Measurements from ENCODE around the gene CEP89. TPM values are rescaled to one million over a fixed set of nuclear protein-coding genes. Genes with fewer than 3 reads are reported as not detected.

The CEP89 gene
- total RNA-seq, 1 donor from 2014 or later, result 34.3 TPM

- no peak overlapping the region for H3K27ac Mint-ChIP-seq (ENCODE audit: unreplicated experiment)
Observed at GRCh38 chr19:32908641-32909190, 63.0 kb downstream of the CEP89 start.

GRCh38 chr19:32902448-32902847, 69.3 kb downstream of the CEP89 start:
- peaks cover 4% of the 10 kb centered on the region for H3K4me1 Mint-ChIP-seq (ENCODE audit: unreplicated experiment)
- H3K36me3 Mint-ChIP-seq (ENCODE audit: low read depth, unreplicated experiment), result peaks cover 7% of the 10 kb centered on the region
- no peak for TF ChIP-seq CTCF (IDR thresholded peaks at IDR 0.05; ENCODE audit: unreplicated experiment)
- DNase-seq (ENCODE audit: low spot score), result no peak
- H3K4me3 Mint-ChIP-seq (ENCODE audit: unreplicated experiment), result no peak overlapping the region
- H3K27ac Mint-ChIP-seq (ENCODE audit: unreplicated experiment), result no peak overlapping the region
- H3K9me3 Mint-ChIP-seq (ENCODE audit: unreplicated experiment), result no peaks in the 10 kb centered on the region
- H3K27me3 Mint-ChIP-seq (ENCODE audit: unreplicated experiment), result no peaks in the 10 kb centered on the region

More at GRCh38 chr19:32908641-32909190, 63.0 kb downstream of the CEP89 start:
- Mint-ChIP-seq H3K9me3 (ENCODE audit: unreplicated experiment) (no peaks in the 10 kb centered on the region), H3K27me3 (ENCODE audit: unreplicated experiment) (no peaks in the 10 kb centered on the region), H3K4me3 (ENCODE audit: unreplicated experiment) (no peak overlapping the region), H3K36me3 (ENCODE audit: low read depth, unreplicated experiment) (peaks cover 20% of the 10 kb centered on the region), H3K4me1 (ENCODE audit: unreplicated experiment) (no peaks in the 10 kb centered on the region)
- TF ChIP-seq CTCF (IDR thresholded peaks at IDR 0.05; ENCODE audit: unreplicated experiment), result no peak
- DNase-seq (ENCODE audit: low spot score), result no peak

GRCh38 chr19:32901504-32902161, 70.1 kb downstream of the CEP89 start:
- peaks cover 7% of the 10 kb centered on the region for H3K36me3 Mint-ChIP-seq (ENCODE audit: low read depth, unreplicated experiment)
- DNase-seq (ENCODE audit: low spot score), result no peak
- no peak overlapping the region for H3K27ac Mint-ChIP-seq (ENCODE audit: unreplicated experiment)
- TF ChIP-seq CTCF (IDR thresholded peaks at IDR 0.05; ENCODE audit: unreplicated experiment), result no peak
- H3K27me3 Mint-ChIP-seq (ENCODE audit: unreplicated experiment), result no peaks in the 10 kb centered on the region
- peaks cover 4% of the 10 kb centered on the region for H3K4me1 Mint-ChIP-seq (ENCODE audit: unreplicated experiment)
- no peaks in the 10 kb centered on the region for H3K9me3 Mint-ChIP-seq (ENCODE audit: unreplicated experiment)
- no peak overlapping the region for H3K4me3 Mint-ChIP-seq (ENCODE audit: unreplicated experiment)

GRCh38 chr19:32896516-32897214, 75.1 kb downstream of the CEP89 start:
- Mint-ChIP-seq H3K27me3 (ENCODE audit: unreplicated experiment) (no peaks in the 10 kb centered on the region), H3K9me3 (ENCODE audit: unreplicated experiment) (no peaks in the 10 kb centered on the region), H3K4me3 (ENCODE audit: unreplicated experiment) (no peak overlapping the region), H3K4me1 (ENCODE audit: unreplicated experiment) (no peaks in the 10 kb centered on the region), H3K27ac (ENCODE audit: unreplicated experiment) (no peak overlapping the region), H3K36me3 (ENCODE audit: low read depth, unreplicated experiment) (peaks cover 16% of the 10 kb centered on the region)
- no peak for TF ChIP-seq CTCF (IDR thresholded peaks at IDR 0.05; ENCODE audit: unreplicated experiment)
- DNase-seq (ENCODE audit: low spot score), result no peak

GRCh38 chr19:32895384-32895783, 76.4 kb downstream of the CEP89 start:
- H3K4me1 Mint-ChIP-seq (ENCODE audit: unreplicated experiment), result no peaks in the 10 kb centered on the region
- DNase-seq (ENCODE audit: low spot score), result no peak
- peaks cover 23% of the 10 kb centered on the region for H3K36me3 Mint-ChIP-seq (ENCODE audit: low read depth, unreplicated experiment)
- H3K4me3 Mint-ChIP-seq (ENCODE audit: unreplicated experiment), result no peak overlapping the region
- H3K27ac Mint-ChIP-seq (ENCODE audit: unreplicated experiment), result no peak overlapping the region
- no peaks in the 10 kb centered on the region for H3K27me3 Mint-ChIP-seq (ENCODE audit: unreplicated experiment)
- no peak for TF ChIP-seq CTCF (IDR thresholded peaks at IDR 0.05; ENCODE audit: unreplicated experiment)
- no peaks in the 10 kb centered on the region for H3K9me3 Mint-ChIP-seq (ENCODE audit: unreplicated experiment)
